Measurements from ENCODE around the gene GJA4.
"Not testable (repeated sequence)": the region's sequence is repeated elsewhere in the genome, so short reads cannot be mapped to it uniquely, and the experiment has no call there.

- TF ChIP-seq CTCF (IDR thresholded peaks at IDR 0.05); ZFX (IDR thresholded peaks at IDR 0.05; ENCODE audit: borderline replicate concordance): not testable (repeated sequence)
These were observed 26.1 kb downstream of the GJA4 start for GRCh38 chr1:34818862-34819261.

Measured in 22Rv1 (cell line).